NCI-H2029 (cell line): ENCODE results near the gene ITPRIPL1.
A peak's percentile ranks its signal among the peaks of the same experiment; 100 is the strongest.
"Not testable (repeated sequence)": the region's sequence is repeated elsewhere in the genome, so short reads cannot be mapped to it uniquely, and the experiment has no call there.

Source experiments
- DNase-seq: peaks from one replicate; lab custom pipeline; 2025; lab: John Stamatoyannopoulos, UW

The ITPRIPL1 gene

DNA sequence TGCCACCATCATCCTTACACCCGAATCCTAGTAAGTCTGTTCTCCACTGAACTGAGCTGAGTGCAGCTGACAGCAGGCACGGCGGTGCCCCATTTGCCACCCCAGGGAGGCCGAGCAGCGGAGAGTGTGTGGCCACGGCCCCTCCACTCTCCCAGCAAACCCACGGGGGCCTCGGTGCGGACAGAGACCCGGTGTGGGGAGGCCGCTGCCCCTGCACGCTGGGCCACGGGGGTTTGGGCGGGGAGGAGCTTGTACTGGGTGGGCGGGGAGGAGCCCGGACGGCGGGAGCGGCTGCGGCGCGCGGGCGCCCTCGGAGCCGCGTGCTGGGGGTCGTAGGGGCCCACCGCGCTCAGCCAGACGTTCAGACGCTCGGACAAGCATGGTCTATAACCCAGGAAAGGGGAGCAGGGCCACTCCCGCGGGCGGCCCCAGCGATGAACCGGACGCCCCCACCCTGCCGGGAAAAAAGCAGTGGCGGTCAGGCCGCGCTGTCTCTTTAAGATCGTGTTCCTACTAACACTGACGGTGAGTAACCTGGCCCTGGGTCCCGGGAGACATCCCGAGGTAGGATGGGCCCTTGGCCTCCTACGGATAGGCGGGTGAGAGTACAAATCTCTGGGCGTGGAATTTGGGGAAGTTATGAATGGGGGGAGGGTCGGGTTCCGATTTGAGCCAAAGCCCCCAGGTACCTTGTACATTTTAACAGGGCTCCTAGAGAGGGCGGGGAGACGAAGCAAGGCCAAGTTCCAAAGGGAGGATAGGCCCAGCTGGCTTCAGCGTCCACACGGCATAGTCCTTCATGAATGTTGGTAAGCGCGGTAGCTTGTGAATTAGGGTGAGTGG is at the start of gene ITPRIPL1:
Gene ITPRIPL1, plus strand, starts transcription at position 277 of the 843 bp plus-strand sequence. Its CDS starts 523 bp downstream, at position 800.
- no peak for DNase-seq

GRCh38 chr2:96276787-96277499 is 48.2 kb upstream of the ITPRIPL1 start:
- DNase-seq: no peak

- no peak for DNase-seq
Measured at GRCh38 chr2:96287273-96287856, 37.8 kb upstream of the ITPRIPL1 start.

- no peak for DNase-seq
Measured at GRCh38 chr2:96291751-96292150, 33.4 kb upstream of the ITPRIPL1 start.

DNA sequence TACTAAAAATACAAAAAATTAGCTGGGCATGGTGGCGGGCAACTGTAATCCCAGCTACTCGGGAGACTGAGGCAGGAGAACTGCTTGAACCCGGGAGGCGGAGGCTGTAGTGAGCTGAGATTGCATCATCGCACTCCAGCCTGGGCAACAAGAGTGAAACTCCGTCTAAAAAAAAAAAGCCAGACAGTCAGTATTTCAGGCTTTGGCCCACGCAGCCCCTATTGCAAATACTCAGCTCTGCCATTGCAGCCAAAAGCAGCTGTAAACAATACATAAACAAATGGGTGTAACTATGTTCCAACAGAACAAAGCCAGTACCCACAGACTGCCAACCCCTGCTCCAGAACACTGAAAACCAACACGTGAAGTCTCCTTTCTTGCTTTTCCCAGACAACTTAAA is 30.8 kb upstream of the ITPRIPL1 start:
- DNase-seq: not testable (repeated sequence)

DNA sequence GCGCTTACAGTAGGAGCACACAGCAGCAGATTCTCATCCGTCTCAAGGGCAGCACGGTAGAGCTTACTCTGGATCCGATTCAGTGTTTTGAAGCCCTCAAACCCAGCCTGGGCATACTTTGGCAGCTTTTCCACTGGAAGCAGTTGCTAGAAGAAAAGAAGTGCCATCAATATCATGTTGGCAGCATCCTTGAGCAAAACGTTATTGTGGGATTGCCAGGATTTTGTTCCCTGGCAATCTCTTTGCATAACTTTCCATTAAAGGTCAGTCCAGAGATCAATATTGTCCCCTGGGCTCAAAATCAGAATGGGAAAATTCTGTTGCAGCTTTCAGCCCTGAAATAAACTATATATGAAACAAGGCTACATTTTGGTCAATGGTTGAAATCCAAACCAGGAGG is 28.2 kb upstream of the ITPRIPL1 start:
- no peak for DNase-seq

DNA sequence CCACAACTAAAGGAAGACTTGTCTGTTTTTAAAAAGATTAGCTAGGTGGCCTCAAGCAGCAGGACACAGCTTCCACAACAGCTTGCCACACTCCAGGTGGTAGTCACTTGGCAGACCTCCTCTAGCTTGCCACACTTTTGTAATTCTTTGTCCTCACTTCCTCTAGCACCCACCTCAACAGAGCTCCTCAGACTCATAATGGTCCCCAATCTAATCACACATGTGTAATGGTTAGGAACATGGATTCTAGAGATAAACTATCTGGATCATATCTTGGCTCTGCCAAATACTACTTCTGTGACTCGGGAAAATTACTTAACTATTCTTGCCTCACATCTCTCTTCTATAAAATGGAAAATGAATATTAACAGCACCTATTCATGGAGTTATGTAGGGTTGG is 23.3 kb upstream of the ITPRIPL1 start:
- DNase-seq: no peak

DNA sequence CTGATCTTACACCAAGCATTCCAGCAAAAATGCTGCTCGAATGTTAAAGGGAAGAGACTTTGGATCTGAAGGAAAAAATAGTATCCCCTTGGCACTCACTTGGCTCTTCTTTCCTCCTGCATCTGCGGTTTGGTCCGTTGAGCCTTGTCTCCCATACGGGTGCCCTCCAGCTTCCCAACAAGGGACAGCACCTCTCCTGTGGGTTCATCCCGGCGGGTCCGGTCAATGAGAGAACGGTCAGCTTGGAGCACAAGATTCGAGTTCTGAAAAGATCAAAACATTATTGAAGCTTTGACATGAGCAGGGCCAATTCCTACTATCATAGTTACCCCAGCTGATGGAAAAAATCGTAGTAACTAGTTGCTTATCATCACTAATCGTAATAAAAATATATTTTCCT is 20.5 kb upstream of the ITPRIPL1 start:
- no peak for DNase-seq

DNA sequence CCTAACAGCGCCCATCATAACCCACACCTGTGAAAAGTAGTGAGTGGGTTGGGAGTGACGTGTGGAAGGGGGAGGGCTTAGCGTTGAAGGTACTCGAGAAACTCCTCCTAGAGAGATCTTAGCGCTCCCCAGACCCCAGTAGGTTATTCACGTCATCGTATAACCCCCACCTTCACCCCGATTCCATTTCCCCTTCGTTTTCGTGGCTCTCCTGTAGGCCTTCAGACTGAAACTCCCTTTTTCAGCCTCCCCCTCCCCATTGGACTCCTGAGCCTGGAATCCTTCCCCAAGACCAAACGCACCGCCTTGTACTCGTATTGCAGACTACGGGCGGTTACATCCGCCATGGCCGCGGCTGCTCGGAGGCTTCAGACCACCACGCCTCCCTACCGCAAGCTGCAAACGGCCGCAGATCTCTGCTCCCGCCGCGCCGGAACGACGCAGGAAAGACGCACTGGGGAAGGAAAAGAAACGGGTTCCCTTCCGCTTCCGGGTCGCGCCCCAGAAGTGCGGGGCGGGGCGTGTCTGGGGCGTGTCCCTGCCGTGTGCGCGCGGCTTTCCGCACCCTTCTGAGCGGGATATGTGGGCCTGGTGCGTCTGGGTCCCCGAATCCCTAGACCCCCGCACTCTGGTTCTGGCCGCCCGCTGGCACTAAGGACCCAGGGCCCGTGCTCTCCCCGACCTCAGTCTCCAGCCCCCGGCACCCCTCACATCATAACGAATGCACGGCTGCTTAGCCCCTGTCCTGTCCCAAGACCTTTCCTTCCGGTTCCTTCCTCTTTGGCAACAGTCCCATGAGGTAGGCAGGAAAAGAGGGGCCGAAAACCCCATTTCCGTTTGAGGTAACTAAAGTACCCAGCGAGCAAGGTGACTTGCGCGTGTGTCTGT is 19.8 kb upstream of the ITPRIPL1 start, which contains the start of gene SNRNP200:
Gene SNRNP200, minus strand, starts transcription at position 456 of the 888 bp plus-strand sequence. Its CDS starts 109 bp downstream, at position 347.
- DNase-seq: peak; percentile 80

GRCh38 chr2:96305979-96306308 is 19.2 kb upstream of the ITPRIPL1 start:
- DNase-seq: no peak

DNA sequence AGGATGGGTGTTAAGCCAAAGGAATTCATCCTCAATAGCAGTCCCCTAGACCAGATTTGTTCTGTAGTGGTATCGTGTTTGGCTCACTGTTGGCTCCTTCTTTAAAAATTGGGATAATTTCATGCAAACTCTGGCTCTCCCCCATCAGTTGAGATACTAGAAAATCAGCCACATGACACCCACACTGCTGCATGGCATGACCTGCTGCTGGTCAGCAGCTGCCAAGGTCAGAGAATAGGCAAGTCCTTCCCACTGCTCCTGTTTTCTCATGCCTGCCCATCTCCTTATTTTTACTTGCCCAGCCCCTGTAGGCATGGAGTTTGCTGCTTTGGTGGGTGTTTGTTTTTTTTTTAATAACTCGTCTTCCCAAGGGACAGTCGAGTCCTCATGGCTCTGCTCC is 18.7 kb upstream of the ITPRIPL1 start:
- DNase-seq: no peak

DNA sequence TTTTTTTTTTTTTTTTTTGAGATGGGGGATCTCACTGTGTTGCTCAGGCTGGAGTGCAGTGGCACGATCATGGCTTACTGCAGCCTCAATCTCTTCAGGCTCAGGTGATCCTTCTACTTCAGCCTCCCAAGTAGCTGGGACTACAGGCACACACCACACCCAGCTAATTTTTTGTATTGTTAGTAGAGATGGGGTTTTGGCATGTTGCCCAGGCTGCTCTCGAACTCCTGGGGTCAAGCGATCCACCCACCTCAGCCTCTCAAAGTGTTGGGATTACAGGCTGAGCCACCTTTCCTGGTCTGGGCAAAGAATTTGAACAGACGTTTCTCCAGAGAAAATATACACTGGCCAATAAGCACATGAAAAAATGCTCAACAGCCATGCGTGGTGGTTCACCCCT is 16.9 kb upstream of the ITPRIPL1 start:
- no peak for DNase-seq

- no peak for DNase-seq
Measured at GRCh38 chr2:96315005-96315399, 10.1 kb upstream of the ITPRIPL1 start.

- no peak for DNase-seq
Measured at GRCh38 chr2:96315400-96316071, 9.6 kb upstream of the ITPRIPL1 start.

DNA sequence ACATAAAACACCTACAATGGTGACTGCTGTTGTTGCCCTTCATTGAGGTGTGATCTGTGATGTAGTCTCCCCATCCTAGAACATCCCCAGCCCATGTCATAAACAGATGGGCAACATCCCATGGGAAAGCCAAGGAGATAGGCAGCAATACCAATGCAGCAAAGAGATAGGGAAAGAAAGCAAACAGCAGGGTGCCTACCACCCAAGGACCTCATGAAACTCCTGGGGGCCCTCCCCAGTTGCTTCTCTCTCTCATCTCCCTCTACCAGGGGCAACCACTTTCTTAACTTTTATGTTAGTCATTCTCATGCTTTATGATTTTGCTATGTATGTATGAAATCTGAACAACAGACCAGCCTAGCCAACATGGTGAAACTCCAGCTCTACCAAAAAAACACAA is 8.1 kb upstream of the ITPRIPL1 start:
- no peak for DNase-seq

- DNase-seq: no peak
Measured at GRCh38 chr2:96317584-96317997, 7.5 kb upstream of the ITPRIPL1 start.

- no peak for DNase-seq
Measured at GRCh38 chr2:96318723-96319122, 6.4 kb upstream of the ITPRIPL1 start.

DNA sequence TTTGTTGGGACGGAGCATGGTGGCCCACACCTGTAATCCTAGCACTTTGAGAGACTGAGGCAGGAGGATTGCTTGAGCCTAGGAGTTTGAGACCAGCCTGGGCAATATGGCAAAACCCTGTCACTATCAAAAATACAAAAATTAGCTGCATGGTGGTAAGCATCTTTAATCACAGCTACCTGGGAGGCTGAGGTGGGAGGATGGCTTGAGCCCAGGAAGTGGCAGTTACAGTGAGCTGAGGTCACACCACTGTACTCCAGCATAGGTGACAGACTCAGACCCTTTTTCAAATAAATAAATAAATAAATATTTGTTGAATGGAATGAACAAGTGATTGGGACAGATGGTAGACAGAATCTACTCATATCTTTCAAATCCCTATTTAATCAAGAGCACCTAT is 5.7 kb upstream of the ITPRIPL1 start:
- DNase-seq: no peak

DNA sequence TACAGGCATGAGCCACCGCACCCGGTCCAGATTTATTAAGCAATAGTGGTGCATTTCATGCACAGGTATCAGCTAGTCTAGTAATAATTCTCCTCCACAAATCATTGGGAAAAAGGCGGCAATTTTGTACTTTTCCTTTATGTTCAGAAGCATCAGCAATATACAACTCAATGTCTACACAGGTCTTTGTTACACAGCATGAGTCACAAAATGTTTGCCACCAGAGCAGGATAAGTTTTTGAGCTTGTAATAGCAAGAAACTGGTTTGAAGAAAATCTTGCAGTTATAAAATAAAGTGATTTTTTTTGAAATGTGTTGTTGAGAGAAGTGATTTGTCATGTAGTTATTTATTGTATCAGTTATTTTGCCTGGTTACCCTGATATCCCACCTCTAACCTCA is 4.8 kb upstream of the ITPRIPL1 start:
- no peak for DNase-seq

- no peak for DNase-seq
Measured at GRCh38 chr2:96320728-96321622, 4.1 kb upstream of the ITPRIPL1 start.
